NCI-H1930 (cell line): ENCODE measurements around the gene INPP5K.
"Not testable (repeated sequence)": the region's sequence is repeated elsewhere in the genome, so short reads cannot be mapped to it uniquely, and the experiment has no call there.

Experiments used
- DNase-seq, 2 experiments: peaks; one replicate each; lab custom pipeline; 2025; lab: John Stamatoyannopoulos, UW

INPP5K gene

GRCh38 chr17:1516388-1517161 lies at the start of gene INPP5K:
Gene INPP5K (minus strand): TSS chr17:1516612. CDS start chr17:1516499, 113 bp downstream.
- peak; percentile 96 for DNase-seq

GRCh38 chr17:1565877-1566276 lies 49.5 kb upstream of the INPP5K start:
- DNase-seq: no peak

- DNase-seq: no peak
Measured at GRCh38 chr17:1563786-1564613, 47.6 kb upstream of the INPP5K start.

DNA sequence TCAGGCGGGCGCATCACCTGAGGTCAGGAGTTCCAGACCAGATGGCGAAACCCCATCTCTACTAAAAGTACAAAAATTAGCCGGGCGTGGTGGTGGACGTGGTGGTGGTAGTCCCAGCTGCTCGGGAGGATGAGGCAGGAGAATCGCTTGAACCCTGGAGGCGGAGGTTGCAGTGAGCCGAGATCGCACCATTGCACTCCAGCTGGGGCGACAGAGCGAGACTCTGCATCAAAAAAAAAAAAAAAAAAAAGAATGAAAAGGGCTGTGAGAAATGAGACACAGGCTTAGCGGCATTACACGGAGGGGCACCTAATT lies 47.0 kb upstream of the INPP5K start:
- not testable (repeated sequence) for DNase-seq

GRCh38 chr17:1562176-1562643 lies 45.8 kb upstream of the INPP5K start:
- no peak for DNase-seq

GRCh38 chr17:1561420-1562175 lies 45.2 kb upstream of the INPP5K start:
- peak in 1 of 2 experiments; percentile 32 for DNase-seq

DNA sequence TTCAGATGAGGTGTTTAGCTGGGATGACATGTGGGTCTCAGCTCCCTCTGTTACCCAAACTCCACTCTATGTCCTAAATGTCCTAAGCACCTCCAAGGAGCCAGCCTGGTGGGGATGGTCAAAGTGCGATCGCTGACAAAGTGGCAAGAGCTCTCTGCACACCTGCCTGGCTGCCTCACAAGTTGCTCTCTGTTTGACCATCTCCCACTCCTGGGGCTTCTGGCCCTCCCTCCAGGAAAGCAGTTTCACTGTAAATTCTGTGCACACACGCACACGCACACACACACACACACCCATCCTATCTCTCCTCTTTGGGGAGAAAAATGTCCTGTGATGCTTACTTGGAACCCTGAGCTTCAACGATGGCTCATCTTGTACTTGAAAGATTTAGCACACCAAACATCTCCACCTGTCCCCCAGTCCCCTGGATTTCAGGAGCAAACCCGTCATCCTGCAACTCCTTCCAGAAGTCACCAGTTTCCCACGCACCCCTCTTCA lies 44.5 kb upstream of the INPP5K start:
- no peak for DNase-seq

DNA sequence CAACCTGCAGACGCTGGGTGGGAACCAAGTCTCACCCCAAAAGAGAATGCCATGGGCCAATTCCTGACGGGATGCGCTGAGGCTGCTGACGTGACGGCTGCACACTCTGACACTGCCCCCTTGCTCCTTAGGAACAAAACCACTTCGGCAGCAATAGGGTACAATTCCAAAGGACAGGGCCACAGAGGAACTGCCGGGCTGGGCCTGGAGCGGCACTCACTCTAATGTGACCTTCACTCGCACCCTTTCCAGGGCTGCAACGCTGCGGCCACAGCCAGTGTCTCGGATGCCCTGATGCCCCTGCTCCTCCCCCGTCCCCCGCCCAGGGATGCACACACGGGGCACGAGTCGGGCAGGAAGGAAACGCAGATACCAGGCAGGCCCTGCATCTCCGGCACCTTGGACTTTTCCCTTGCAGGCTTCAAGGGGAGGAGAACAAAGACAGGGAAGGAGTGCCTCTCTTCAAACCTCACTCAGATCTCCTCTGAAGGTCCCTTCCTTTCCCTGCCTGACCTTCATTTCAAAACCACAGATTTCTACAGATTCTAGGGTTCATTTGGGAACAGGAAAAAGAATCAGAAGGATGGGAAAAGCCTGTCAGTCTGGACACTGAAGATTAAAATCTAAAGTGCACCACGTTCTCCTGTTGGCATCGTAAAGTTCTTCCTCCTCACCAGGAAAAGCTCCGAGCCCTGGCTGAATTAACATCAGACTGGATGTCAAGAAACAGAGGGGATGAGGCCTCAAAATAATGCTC lies 43.9 kb upstream of the INPP5K start:
- DNase-seq: no peak

GRCh38 chr17:1559047-1560043 lies 42.9 kb upstream of the INPP5K start:
- no peak for DNase-seq

GRCh38 chr17:1558401-1558800 lies 42.0 kb upstream of the INPP5K start:
- DNase-seq: no peak

GRCh38 chr17:1557355-1558095 lies 41.1 kb upstream of the INPP5K start:
- DNase-seq: no peak

DNA sequence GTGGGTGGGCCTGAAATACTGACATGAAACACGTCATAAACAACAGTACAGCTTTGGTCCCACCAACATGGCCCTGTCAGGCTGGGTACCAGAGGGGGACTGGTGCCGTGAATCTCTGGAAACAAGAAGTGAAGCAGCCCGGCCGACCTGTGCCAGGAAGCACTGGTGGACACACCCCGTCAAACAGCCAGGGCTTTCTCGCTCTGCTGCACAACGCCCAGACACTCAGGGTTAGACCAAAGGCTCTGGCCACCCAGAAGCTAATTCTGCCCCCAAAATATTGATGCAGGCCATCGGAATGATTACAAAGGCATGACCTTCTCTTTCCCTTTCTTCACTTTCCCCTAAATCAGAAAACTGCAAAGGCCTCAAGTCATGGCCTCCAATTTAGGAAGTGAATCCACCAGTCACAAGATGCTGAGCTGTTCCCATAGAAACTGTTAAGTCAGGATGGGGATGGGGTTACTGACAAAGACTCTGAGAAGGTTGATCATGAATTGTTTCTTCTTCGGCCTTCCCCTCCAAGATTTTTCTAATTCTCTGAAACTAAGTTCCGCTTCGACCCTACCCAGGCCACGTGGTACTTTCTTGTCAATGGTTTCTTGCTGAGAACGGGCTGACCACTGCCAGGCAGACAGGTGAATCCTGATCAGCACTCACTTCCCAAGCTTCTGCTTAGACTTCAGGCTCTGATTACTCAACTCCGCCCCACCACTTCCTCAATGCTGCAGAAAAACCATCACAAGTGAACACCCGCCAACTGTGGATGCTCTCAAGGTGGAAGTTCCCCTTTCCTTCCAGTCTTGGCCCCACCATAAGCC lies 39.4 kb upstream of the INPP5K start:
- DNase-seq: no peak

- DNase-seq: no peak
Measured at GRCh38 chr17:1554751-1555540, 38.5 kb upstream of the INPP5K start.

GRCh38 chr17:1553354-1554266 lies 37.2 kb upstream of the INPP5K start:
- no peak for DNase-seq

DNA sequence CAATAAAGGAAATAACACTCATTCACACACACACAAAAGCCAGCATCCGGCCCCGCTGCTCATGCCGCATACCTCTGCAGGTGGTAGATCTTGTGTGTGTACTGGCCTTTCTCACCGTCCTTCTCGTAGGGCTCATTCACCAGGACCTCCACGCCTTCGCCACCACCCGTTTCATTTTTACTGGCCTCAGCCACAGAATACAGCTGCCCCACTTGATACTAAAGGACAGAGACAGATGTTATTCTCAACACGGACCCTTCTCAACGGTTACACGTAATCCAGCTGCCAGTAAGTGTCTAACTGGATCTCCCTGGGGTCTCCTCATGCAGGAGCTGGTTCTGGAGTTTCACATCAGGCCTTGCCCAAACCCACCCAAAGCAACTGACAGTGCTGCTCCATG lies 36.5 kb upstream of the INPP5K start:
- no peak for DNase-seq

- DNase-seq: no peak
Measured at GRCh38 chr17:1551741-1552140, 35.3 kb upstream of the INPP5K start.

GRCh38 chr17:1548032-1548431 lies 31.6 kb upstream of the INPP5K start:
- no peak for DNase-seq
